H1 (cell line): ENCODE data around the gene GABRA1. TPM values are rescaled to one million over a fixed set of nuclear protein-coding genes. Genes with fewer than 3 reads are reported as not detected.

Experiments
- BRCA1 ChIP-seq: IDR thresholded peaks from 2 replicates; pipeline ENCODE4 v1.6.1; 2012; ENCODE audit warnings: low read depth, low read length, improper control_type of control experiment
- CTBP2 ChIP-seq: IDR thresholded peaks from 2 replicates; pipeline ENCODE4 v1.7.0; 2011; ENCODE audit warnings: borderline replicate concordance, mild to moderate bottlenecking, moderate library complexity, mixed read lengths, low read length; ENCODE audit not compliant: insufficient read depth, insufficient read length
- KDM4A ChIP-seq: IDR thresholded peaks from one replicate; pipeline ENCODE4 v1.7.1; 2012; ENCODE audit warnings: low read depth, mild to moderate bottlenecking, moderate library complexity, low read length, inconsistent platforms; ENCODE audit not compliant: severe bottlenecking
- RBBP5 ChIP-seq: IDR thresholded peaks from 2 replicates; pipeline ENCODE4 v1.7.1; 2012; ENCODE audit warnings: low read depth, mild to moderate bottlenecking, inconsistent platforms, low read length, moderate library complexity, borderline replicate concordance
- polyA plus RNA-seq, 7 experiments: library from polyadenylated mRNA; depleted of rRNA in 3 of 7; stranded (reverse) in 5 of 7; unstranded in 2 of 7; fragments of >200 nt in 5 of 7; fragments of 200-250 nt in 2 of 7; gene quantifications; 1 replicate in 5 of 7; 2 replicates in 1 of 7; 4 replicates in 1 of 7; pipeline versions ENCODE4 v1.2.1 to v1.2.3, GENCODE V29; 2011 to 2013; ENCODE audit warnings: missing spikeins in 2 of 7, mixed read lengths in 2 of 7
- total RNA-seq: library from RNA; stranded (reverse); fragmentation: NEBNext Ultra II Directional; extraction: Animal tissue kit (Norgen Biotek cat#: 25700); gene quantifications from 2 replicates; pipeline ENCODE4 v1.2.1, GENCODE V29; 2021

Gene GABRA1
- total and polyA plus RNA-seq, 2 of the 8 experiments (the other 6 are each of a cell fraction or from before 2014, with no cell fraction given) = 4.7 to 16.2 TPM

GRCh38 chr5:161863811-161864210 is 15.9 kb downstream of the GABRA1 start (continued):
- TF ChIP-seq RBBP5 (no peak), CTBP2 (no peak), KDM4A (no peak), BRCA1 (no peak)
